K562 (cell line): Measurements from ENCODE around the gene COA5. TPM values are rescaled to one million over a fixed set of nuclear protein-coding genes. Genes with fewer than 3 reads are reported as not detected.

Experiments
- ATAC-seq: fragments of 200-7000 bp; cut with Tn5 transposase; 3 replicates; pipeline ENCODE4 v1.9.1; 2020; ENCODE audit warnings: moderate library complexity
- BruUV-seq: library from RNA; stranded (reverse); fragments of 400-500 nt; replicated peaks from 2 replicates; lab custom pipeline; 2021; lab: Mats Ljungman, UMichigan
- CTCF ChIA-PET: fragments of 300-600 bp; formaldehyde crosslinking; extraction: SDS; loops from one replicate; lab custom pipeline; 2021; ENCODE audit warnings: low intra/inter-chr PET ratio; lab: Yijun Ruan, JAX
- POLR2A ChIA-PET: fragments of 300-600, 350-650 bp; sonication (Branson Sonifier 250); formaldehyde crosslinking; extraction: SDS; loops from one replicate; lab custom pipeline; 2021; ENCODE audit warnings: antibody characterized with exemption, inconsistent platforms; lab: Yijun Ruan, JAX
- DNase-seq, 4 experiments: peaks; one replicate each; pipeline versions ENCODE4 v3.0.0 to v3.0.0-alpha.2; 2011 to 2018; ENCODE audit warnings: low spot score in 3 of 4, mixed read lengths in 3 of 4; ENCODE audit errors: extremely low read depth in 1 of 4
- FAIRE-seq: peaks from 2 replicates; lab custom pipeline; 2011; peaks lifted over from hg19 to GRCh38; lab: Jason Lieb, UNC
- H2AFZ ChIP-seq: 2 replicates; pipeline ENCODE4 v1.6.0; 2011; ENCODE audit warnings: low read depth, low read length, control low read depth, inconsistent platforms
- H3K27ac ChIP-seq: fragments of 200-600 bp; 3 replicates; pipeline ENCODE4 v1.8.0; 2011; ENCODE audit warnings: low read depth, mild to moderate bottlenecking, control low read depth, inconsistent platforms, low read length, moderate library complexity, mixed read lengths; ENCODE audit errors: extremely low read depth
- H3K27me3 ChIP-seq, 2 experiments: fragments of 300-600 bp in 1 of 2; 2 replicates in 1 of 2; 3 replicates in 1 of 2; pipeline versions ENCODE4 v1.6.0 to v1.8.0; 2011; ENCODE audit warnings: inconsistent platforms in 2 of 2, low read length in 2 of 2, mild to moderate bottlenecking in 1 of 2, mixed read lengths in 1 of 2, moderate library complexity in 1 of 2; ENCODE audit not compliant: control insufficient read depth in 2 of 2, insufficient read depth in 2 of 2
- H3K36me3 ChIP-seq: fragments of 300-600 bp; 3 replicates; pipeline ENCODE4 v1.8.0; 2011; ENCODE audit warnings: mild to moderate bottlenecking, low read length, inconsistent platforms; ENCODE audit not compliant: control insufficient read depth, insufficient read depth
- H3K4me1 ChIP-seq, 2 experiments: fragments of 200-600 bp in 1 of 2; replicated peaks in 1 of 2; 2 replicates in 1 of 2; 3 replicates in 1 of 2; pipeline versions ENCODE4 v1.5.1 to v1.8.0; 2011; ENCODE audit warnings: inconsistent platforms in 2 of 2, low read length in 2 of 2, mild to moderate bottlenecking in 1 of 2, mixed read lengths in 1 of 2, moderate library complexity in 1 of 2; ENCODE audit not compliant: control insufficient read depth in 2 of 2, insufficient read depth in 2 of 2
- H3K4me2 ChIP-seq: 2 replicates; pipeline ENCODE4 v1.6.1; 2011; ENCODE audit warnings: low read length, control low read depth, inconsistent platforms, mixed read lengths; ENCODE audit not compliant: insufficient read depth
- H3K4me3 ChIP-seq: fragments of 200-600 bp; sonication (generic), shearing (Covaris generic); 2 replicates; pipeline ENCODE4 v1.5.1; 2016; ENCODE audit warnings: control low read depth, inconsistent platforms
- H3K79me2 ChIP-seq: fragments of 200-600 bp; 3 replicates; pipeline ENCODE4 v1.8.0; 2011; ENCODE audit warnings: low read length, inconsistent platforms; ENCODE audit not compliant: control insufficient read depth, insufficient read depth
- H3K9ac ChIP-seq, 2 experiments: 2 replicates each; pipeline versions ENCODE4 v1.6.0 to v1.6.1; 2011; ENCODE audit warnings: low read depth in 2 of 2, low read length in 2 of 2, control low read depth in 1 of 2, inconsistent platforms in 1 of 2, mild to moderate bottlenecking in 1 of 2, mixed read lengths in 1 of 2; ENCODE audit not compliant: insufficient read depth in 1 of 2
- H3K9me1 ChIP-seq: one replicate; pipeline ENCODE4 v1.6.0; 2011; ENCODE audit warnings: inconsistent platforms, mild to moderate bottlenecking, low read length, moderate library complexity; ENCODE audit not compliant: control insufficient read depth, insufficient read depth
- H3K9me3 ChIP-seq: replicated peaks from 2 replicates; pipeline ENCODE4 v1.5.1; 2011; ENCODE audit warnings: low read depth, low read length, inconsistent platforms; ENCODE audit not compliant: control insufficient read depth, insufficient read depth
- H4K20me1 ChIP-seq: replicated peaks from 2 replicates; pipeline ENCODE4 v1.6.1; 2011; ENCODE audit warnings: low read length, inconsistent platforms, mixed read lengths; ENCODE audit not compliant: control insufficient read depth, insufficient read depth
- ADNP ChIP-seq: fragments of 200-800 bp; sonication (Bioruptor generic); IDR thresholded peaks from 2 replicates; pipeline ENCODE4 v1.6.1; 2016; ENCODE audit warnings: missing genetic modification characterization, missing compliant biosample characterization
- ARNT ChIP-seq, 2 experiments: fragments of 450-650 bp; IDR thresholded peaks; 2 replicates each; pipeline ENCODE4 v1.6.1; 2016; ENCODE audit warnings: mild to moderate bottlenecking in 1 of 2
- CHD1 ChIP-seq: fragments of 200-600 bp; sonication (generic); IDR thresholded peaks from one replicate; pipeline ENCODE4 v1.6.1; 2012; ENCODE audit warnings: mild to moderate bottlenecking, moderate library complexity, low read length, inconsistent platforms
- HNRNPL ChIP-seq: fragments of 200-400 bp; formaldehyde crosslinking; IDR thresholded peaks from 2 replicates; pipeline ENCODE4 v1.6.1; 2017; ENCODE audit warnings: low read depth, mild to moderate bottlenecking, low read length
- KLF10 ChIP-seq: fragments of 250-450 bp; sonication (Bioruptor Pico); IDR thresholded peaks from 2 replicates; pipeline ENCODE4 v1.6.1; 2021; ENCODE audit warnings: matching md5 sums
- ZFP36 ChIP-seq: fragments of 150-350 bp; IDR thresholded peaks from 2 replicates; pipeline ENCODE4 v1.6.1; 2018; ENCODE audit warnings: low read length, low read depth; ENCODE audit not compliant: partially characterized antibody
- WGBS: fragments of 100-300 bp; shearing (Covaris generic); methylation state at CpG from one replicate; pipeline ENCODE4 v1.1.6; 2016; ENCODE audit warnings: low coverage, mixed read lengths; ENCODE audit not compliant: insufficient coverage; ENCODE audit errors: missing lambda C conversion rate; 5-methylcytosine and 5-hydroxymethylcytosine counted together
- in situ Hi-C: fragments of 300-500 bp; cut with MboI; formaldehyde crosslinking; loops from 4 replicates; pipeline ENCODE4 v1.15.0; 2018; ENCODE audit warnings: inconsistent platforms, mixed read lengths
- intact Hi-C: fragments of 100-400 bp; cut with micrococcal nuclease; formaldehyde crosslinking; loops from 2 replicates; pipeline ENCODE4 v1.14.2; 2022
- polyA plus RNA-seq, 8 experiments: library from polyadenylated mRNA; depleted of rRNA in 4 of 8; stranded (reverse) in 5 of 8; unstranded in 3 of 8; fragments of >200 nt; fragmentation: Nextera tagmentation in 2 of 8; fragmentation: Illumina TruSeq in 1 of 8; extraction: Ambion mirVana in 2 of 8; extraction: Trizol in 1 of 8; gene quantifications; 2 replicates each; pipeline versions ENCODE4 v1.2.1 to v1.2.3, GENCODE V29; 2011 to 2014; ENCODE audit warnings: inconsistent platforms in 1 of 8, missing spikeins in 1 of 8
- total RNA-seq, 7 experiments: library from RNA; depleted of rRNA in 6 of 7; stranded (reverse); fragments of >200 nt in 6 of 7; fragmentation: Illumina TruSeq in 2 of 7; extraction: Trizol in 2 of 7; gene quantifications; 2 replicates each; pipeline versions ENCODE4 v1.2.1 to v1.2.3, GENCODE V29; 2011 to 2021; ENCODE audit warnings: low replicate concordance in 1 of 7

The COA5 gene
- total and polyA plus RNA-seq, 9 of the 15 experiments (the other 6 are each of a cell fraction or from before 2014, with no cell fraction given), result 17.9 to 77.6 (median 33.4) TPM

GRCh38 chr2:98554116-98554861 lies 54.0 kb downstream of the COA5 start:
- Histone ChIP-seq H3K27ac (no peak overlapping the region), H3K79me2 (no peaks in the 10 kb centered on the region), H2AFZ (no peak overlapping the region), H4K20me1 (no peaks in the 10 kb centered on the region; the same call in 1 of the 2 replicates), H3K27me3 (no peaks in the 10 kb centered on the region), H3K9me1 (peaks cover 5% of the 10 kb centered on the region), H3K9ac (peak overlapping the region in 1 of 2 experiments; percentile 55; a peak in 2 of 4 replicates), H3K4me1 (peaks cover 1 to 4% of the 10 kb centered on the region in 2 experiments; a peak in 3 of 5 replicates), H3K4me3 (no peak overlapping the region)
- ATAC-seq, result no peak
- 73% methylated on average over 10 of the region's 10 CpGs for WGBS
- TF ChIP-seq ARNT (IDR thresholded peaks at IDR 0.05), result no peak
- no peak for TF ChIP-seq ADNP
- TF ChIP-seq CHD1, result no peak
- TF ChIP-seq ZFP36, result no peak
- no peak for TF ChIP-seq KLF10 (CRISPR knock-in tag)
- no peak for TF ChIP-seq HNRNPL
- TF ChIP-seq, all 486 proteins: peak for 0
- ChIA-PET POLR2A (no interaction called here), CTCF (no interaction called here)
- FAIRE-seq (no peak), DNase-seq (no peak)
- BruUV-seq, result no TSS peak
- Histone ChIP-seq H3K36me3 (peaks cover 30% of the 10 kb centered on the region), H3K4me2 (no peak overlapping the region), H3K9me3 (no peaks in the 10 kb centered on the region)
- intact Hi-C loops, result no loop called here
- in situ Hi-C loops, result no loop called here
